HepG2 (cell line): ENCODE results near the gene AP3B1. TPM values are rescaled to one million over a fixed set of nuclear protein-coding genes. Genes with fewer than 3 reads are reported as not detected.

ENCODE experiments used
- ATAC-seq: fragments of 200-7000 bp; cut with Tn5 transposase; 3 replicates; pipeline ENCODE4 v1.9.1; 2020; ENCODE audit warnings: mild to moderate bottlenecking, moderate library complexity
- BruUV-seq: library from RNA; stranded (reverse); fragments of 400-500 nt; replicated peaks from 2 replicates; lab custom pipeline; 2021; lab: Mats Ljungman, UMichigan
- CTCF ChIA-PET: fragments of 300-600 bp; formaldehyde crosslinking; extraction: SDS; loops from one replicate; lab custom pipeline; 2021; ENCODE audit warnings: low total read pairs, inconsistent platforms, low intra/inter-chr PET ratio; lab: Yijun Ruan, JAX
- POLR2A ChIA-PET: fragments of 350-600 bp; sonication (Branson Sonifier 250); formaldehyde crosslinking; loops from one replicate; lab custom pipeline; 2020; ENCODE audit warnings: antibody characterized with exemption, inconsistent platforms; lab: Yijun Ruan, JAX
- DNase-seq: peaks from one replicate; pipeline ENCODE4 v3.0.0-alpha.2; 2015; ENCODE audit warnings: low spot score
- FAIRE-seq: peaks from 3 replicates; lab custom pipeline; 2011; peaks lifted over from hg19 to GRCh38; lab: Jason Lieb, UNC
- H2AFZ ChIP-seq: one replicate; pipeline ENCODE4 v1.6.1; 2011; ENCODE audit warnings: low read length, inconsistent platforms
- H3K27ac ChIP-seq: fragments of 300-600 bp; 3 replicates; pipeline ENCODE4 v1.8.0; 2011; ENCODE audit warnings: mixed run types, mild to moderate bottlenecking, mixed read lengths, low read length, inconsistent platforms; ENCODE audit not compliant: insufficient read depth; ENCODE audit errors: extremely low read length
- H3K27me3 ChIP-seq, 2 experiments: fragments of 200-600 bp in 1 of 2; 2 replicates in 1 of 2; 3 replicates in 1 of 2; pipeline versions ENCODE4 v1.6.0 to v1.8.0; 2011; ENCODE audit warnings: low read length in 2 of 2, mild to moderate bottlenecking in 2 of 2, moderate library complexity in 2 of 2, inconsistent platforms in 1 of 2; ENCODE audit not compliant: insufficient read depth in 2 of 2, control insufficient read depth in 1 of 2
- H3K36me3 ChIP-seq, 2 experiments: fragments of 200-600 bp in 1 of 2; replicated peaks in 1 of 2; 2 replicates in 1 of 2; 3 replicates in 1 of 2; pipeline versions ENCODE4 v1.5.1 to v1.8.0; 2011; ENCODE audit warnings: low read length in 2 of 2, inconsistent platforms in 1 of 2; ENCODE audit not compliant: insufficient read depth in 2 of 2, control insufficient read depth in 1 of 2
- H3K4me1 ChIP-seq: 2 replicates; pipeline ENCODE4 v1.5.1; 2012; ENCODE audit warnings: low read length, inconsistent platforms; ENCODE audit not compliant: insufficient read depth
- H3K4me2 ChIP-seq: 2 replicates; pipeline ENCODE4 v1.6.0; 2011; ENCODE audit warnings: low read depth, low read length, inconsistent platforms
- H3K4me3 ChIP-seq, 3 experiments: fragments of 200-600 bp in 1 of 3; sonication (generic), shearing (Covaris generic) in 1 of 3; replicated peaks in 1 of 3; 2 replicates each; pipeline ENCODE4 v1.5.1; 2011 to 2016; ENCODE audit warnings: low read length in 3 of 3, inconsistent platforms in 2 of 3, low read depth in 2 of 3, mild to moderate bottlenecking in 2 of 3, control low read depth in 1 of 3, mixed read lengths in 1 of 3; ENCODE audit not compliant: insufficient read depth in 1 of 3
- H3K79me2 ChIP-seq: one replicate; pipeline ENCODE4 v1.6.1; 2011; ENCODE audit warnings: low read length, inconsistent platforms; ENCODE audit not compliant: insufficient read depth
- H3K9ac ChIP-seq: 2 replicates; pipeline ENCODE4 v1.6.0; 2011; ENCODE audit warnings: mild to moderate bottlenecking, low read depth, low read length, inconsistent platforms; ENCODE audit not compliant: insufficient read depth
- H3K9me3 ChIP-seq: 2 replicates; pipeline ENCODE4 v1.5.1; 2012; ENCODE audit warnings: mild to moderate bottlenecking, low read length
- H4K20me1 ChIP-seq: 2 replicates; pipeline ENCODE4 v1.6.0; 2011; ENCODE audit warnings: inconsistent platforms, mild to moderate bottlenecking, low read length, moderate library complexity; ENCODE audit not compliant: insufficient read depth
- PAWR ChIP-seq: sonication (generic); formaldehyde crosslinking; IDR thresholded peaks from 2 replicates; pipeline ENCODE4 v1.4.0; 2020; ENCODE audit warnings: missing genetic modification reagents, mild to moderate bottlenecking, borderline replicate concordance
- ZBTB8A ChIP-seq: sonication (generic); formaldehyde crosslinking; IDR thresholded peaks from 2 replicates; pipeline ENCODE4 v1.4.0; 2020; ENCODE audit warnings: mild to moderate bottlenecking, low read depth, missing genetic modification reagents, borderline replicate concordance
- ZNF430 ChIP-seq: sonication (generic); formaldehyde crosslinking; IDR thresholded peaks from 2 replicates; pipeline ENCODE4 v1.9.0; 2021; ENCODE audit warnings: mild to moderate bottlenecking, missing genetic modification reagents
- ZNF460 ChIP-seq: sonication (generic); formaldehyde crosslinking; IDR thresholded peaks from 2 replicates; pipeline ENCODE4 v1.5.1; 2020; ENCODE audit warnings: missing genetic modification reagents, mild to moderate bottlenecking, borderline replicate concordance
- WGBS: methylation state at CpG from one replicate; pipeline ENCODE4 v1.1.6; 2017; ENCODE audit warnings: low lambda C conversion rate; 5-methylcytosine and 5-hydroxymethylcytosine counted together
- in situ Hi-C: cut with HindIII; loops from 2 replicates; pipeline ENCODE4 v1.10.0; 2017; ENCODE audit warnings: low pct_unique_long_range_greater_than_20kb; ENCODE audit not compliant: extremely low pct_ligation_motif_present
- intact Hi-C: fragments of 100-400 bp; cut with micrococcal nuclease; formaldehyde crosslinking; loops from one replicate; pipeline ENCODE4 v1.10.0; 2022; ENCODE audit not compliant: unreplicated experiment
- polyA plus RNA-seq, 8 experiments: library from polyadenylated mRNA; depleted of rRNA in 3 of 8; stranded (reverse) in 7 of 8; unstranded in 1 of 8; fragments of >200 nt; fragmentation: Illumina TruSeq in 4 of 8; extraction: Trizol in 4 of 8; gene quantifications; 2 replicates each; pipeline versions ENCODE4 v1.2.1 to v1.2.3, GENCODE V29; 2011 to 2016; ENCODE audit warnings: low read depth in 4 of 8, missing spikeins in 1 of 8, mixed read lengths in 1 of 8; ENCODE audit not compliant: insufficient read depth in 1 of 8
- total RNA-seq, 5 experiments: library from RNA; depleted of rRNA; stranded (reverse); fragments of >200 nt; fragmentation: Illumina TruSeq; extraction: Trizol; gene quantifications; 2 replicates each; pipeline ENCODE4 v1.2.3, GENCODE V29; 2016; ENCODE audit warnings: low read depth in 1 of 5
- TF ChIP-seq, protein P1 (sequence below): sonication (generic); formaldehyde crosslinking; IDR thresholded peaks from 2 replicates; pipeline ENCODE4 v1.4.0; 2020; ENCODE audit warnings: mild to moderate bottlenecking, missing genetic modification reagents

AP3B1 gene
- total and polyA plus RNA-seq, 2 of the 13 experiments (the other 11 are each of a cell fraction or from before 2014, with no cell fraction given), result 37.7 to 51.2 TPM

DNA sequence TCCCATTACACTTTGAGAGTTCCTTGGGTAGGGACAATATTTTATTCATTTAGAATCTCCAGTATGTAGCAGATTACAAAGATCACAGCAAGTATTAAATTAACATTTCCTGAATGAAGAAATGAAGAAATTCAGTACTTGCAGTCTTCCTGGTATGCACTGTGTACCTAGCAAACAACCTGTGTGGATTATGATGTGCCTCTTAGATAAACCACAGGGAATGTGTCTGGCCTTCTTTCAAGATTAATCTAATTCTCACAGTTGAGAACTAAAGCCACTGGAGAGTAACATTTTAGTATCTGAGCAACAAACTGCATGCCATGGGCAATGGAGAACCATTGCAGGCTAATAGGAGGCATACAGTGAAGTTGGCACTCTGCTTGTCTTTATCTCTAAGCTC, 199.4 kb downstream of the AP3B1 start:
- in situ Hi-C loops, result no loop called here
- DNase-seq (no peak), ATAC-seq (no peak)

DNA sequence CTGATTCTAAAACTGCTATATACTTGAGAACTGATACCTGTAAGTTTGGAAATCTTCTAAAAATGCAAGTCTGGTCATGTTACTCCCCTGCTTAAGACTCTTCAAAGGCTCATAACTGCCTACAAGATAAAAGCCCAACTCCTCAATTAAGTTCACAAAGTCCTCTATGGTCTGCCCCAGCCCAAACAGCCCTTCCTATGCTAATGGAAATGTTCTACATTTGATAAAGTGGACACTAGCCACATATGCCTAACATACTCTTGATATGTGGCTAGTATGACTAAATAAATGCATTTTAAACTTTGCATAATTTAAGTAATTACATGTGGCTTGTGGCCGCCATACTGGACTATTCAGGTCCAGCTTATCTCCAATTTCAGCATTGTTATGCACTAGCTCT, 204.5 kb downstream of the AP3B1 start:
- ATAC-seq (no peak), DNase-seq (no peak), FAIRE-seq (no peak)
- Histone ChIP-seq H3K27me3 (no peaks in the 10 kb centered on the region), H3K36me3 (peaks cover 0 to 22% of the 10 kb centered on the region in 2 experiments; a peak in 3 of 5 replicates), H3K79me2 (no peaks in the 10 kb centered on the region), H3K4me1 (no peaks in the 10 kb centered on the region), H3K27ac (no peak overlapping the region), H3K9me3 (no peaks in the 10 kb centered on the region), H4K20me1 (no peaks in the 10 kb centered on the region), H3K9ac (no peak overlapping the region), H3K4me3 (no peak overlapping the region), H3K4me2 (no peak overlapping the region), H2AFZ (no peak overlapping the region)
- WGBS, result 89% methylated on average over 1 of the region's 1 CpG
- in situ Hi-C loops, result no loop called here
- CTCF ChIA-PET, result no interaction called here
- TF ChIP-seq ZBTB8A (CRISPR knock-in tag), result no peak
- BruUV-seq, result no TSS peak
- POLR2A ChIA-PET, result no interaction called here
- intact Hi-C loops, result no loop called here

More for the DNA sequence above, 199.4 kb downstream of the AP3B1 start:
- no peak overlapping the region for H2AFZ ChIP-seq
- POLR2A ChIA-PET, result no interaction called here
- H3K4me1 ChIP-seq, result no peaks in the 10 kb centered on the region
- no peak overlapping the region for H3K27ac ChIP-seq
- BruUV-seq, result no TSS peak
- H4K20me1 ChIP-seq, result no peaks in the 10 kb centered on the region
- H3K27me3 ChIP-seq, result no peaks in the 10 kb centered on the region
- H3K36me3 ChIP-seq, result peaks cover 1 to 22% of the 10 kb centered on the region in 2 experiments
- intact Hi-C loops, result no loop called here
- no peak for TF ChIP-seq PAWR
- H3K9me3 ChIP-seq, result no peaks in the 10 kb centered on the region
- no peak overlapping the region for H3K9ac ChIP-seq
- no peak overlapping the region for H3K4me2 ChIP-seq
- H3K79me2 ChIP-seq, result no peaks in the 10 kb centered on the region
- H3K4me3 ChIP-seq, result no peak overlapping the region
- CTCF ChIA-PET, result no interaction called here
- FAIRE-seq, result no peak

GRCh38 chr5:78078858-78079257, 215.6 kb downstream of the AP3B1 start:
- no peaks in the 10 kb centered on the region for H3K27me3 ChIP-seq
- H3K4me2 ChIP-seq, result no peak overlapping the region
- DNase-seq (no peak), ATAC-seq (no peak), FAIRE-seq (no peak)
- H3K4me3 ChIP-seq, result no peak overlapping the region
- no peaks in the 10 kb centered on the region for H3K79me2 ChIP-seq
- H3K9ac ChIP-seq, result no peak overlapping the region
- CTCF ChIA-PET, result no interaction called here
- no peak overlapping the region for H2AFZ ChIP-seq
- BruUV-seq, result no TSS peak
- H4K20me1 ChIP-seq, result no peaks in the 10 kb centered on the region
- POLR2A ChIA-PET, result no interaction called here
- in situ Hi-C loops, result no loop called here
- intact Hi-C loops, result no loop called here
- no peaks in the 10 kb centered on the region; a peak in 2 of 5 replicates for H3K36me3 ChIP-seq
- no peaks in the 10 kb centered on the region for H3K4me1 ChIP-seq
- no peaks in the 10 kb centered on the region for H3K9me3 ChIP-seq
- no peak overlapping the region for H3K27ac ChIP-seq
- TF ChIP-seq, protein P1, sequence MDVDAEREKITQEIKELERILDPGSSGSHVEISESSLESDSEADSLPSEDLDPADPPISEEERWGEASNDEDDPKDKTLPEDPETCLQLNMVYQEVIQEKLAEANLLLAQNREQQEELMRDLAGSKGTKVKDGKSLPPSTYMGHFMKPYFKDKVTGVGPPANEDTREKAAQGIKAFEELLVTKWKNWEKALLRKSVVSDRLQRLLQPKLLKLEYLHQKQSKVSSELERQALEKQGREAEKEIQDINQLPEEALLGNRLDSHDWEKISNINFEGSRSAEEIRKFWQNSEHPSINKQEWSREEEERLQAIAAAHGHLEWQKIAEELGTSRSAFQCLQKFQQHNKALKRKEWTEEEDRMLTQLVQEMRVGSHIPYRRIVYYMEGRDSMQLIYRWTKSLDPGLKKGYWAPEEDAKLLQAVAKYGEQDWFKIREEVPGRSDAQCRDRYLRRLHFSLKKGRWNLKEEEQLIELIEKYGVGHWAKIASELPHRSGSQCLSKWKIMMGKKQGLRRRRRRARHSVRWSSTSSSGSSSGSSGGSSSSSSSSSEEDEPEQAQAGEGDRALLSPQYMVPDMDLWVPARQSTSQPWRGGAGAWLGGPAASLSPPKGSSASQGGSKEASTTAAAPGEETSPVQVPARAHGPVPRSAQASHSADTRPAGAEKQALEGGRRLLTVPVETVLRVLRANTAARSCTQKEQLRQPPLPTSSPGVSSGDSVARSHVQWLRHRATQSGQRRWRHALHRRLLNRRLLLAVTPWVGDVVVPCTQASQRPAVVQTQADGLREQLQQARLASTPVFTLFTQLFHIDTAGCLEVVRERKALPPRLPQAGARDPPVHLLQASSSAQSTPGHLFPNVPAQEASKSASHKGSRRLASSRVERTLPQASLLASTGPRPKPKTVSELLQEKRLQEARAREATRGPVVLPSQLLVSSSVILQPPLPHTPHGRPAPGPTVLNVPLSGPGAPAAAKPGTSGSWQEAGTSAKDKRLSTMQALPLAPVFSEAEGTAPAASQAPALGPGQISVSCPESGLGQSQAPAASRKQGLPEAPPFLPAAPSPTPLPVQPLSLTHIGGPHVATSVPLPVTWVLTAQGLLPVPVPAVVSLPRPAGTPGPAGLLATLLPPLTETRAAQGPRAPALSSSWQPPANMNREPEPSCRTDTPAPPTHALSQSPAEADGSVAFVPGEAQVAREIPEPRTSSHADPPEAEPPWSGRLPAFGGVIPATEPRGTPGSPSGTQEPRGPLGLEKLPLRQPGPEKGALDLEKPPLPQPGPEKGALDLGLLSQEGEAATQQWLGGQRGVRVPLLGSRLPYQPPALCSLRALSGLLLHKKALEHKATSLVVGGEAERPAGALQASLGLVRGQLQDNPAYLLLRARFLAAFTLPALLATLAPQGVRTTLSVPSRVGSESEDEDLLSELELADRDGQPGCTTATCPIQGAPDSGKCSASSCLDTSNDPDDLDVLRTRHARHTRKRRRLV (CRISPR knock-in tag), result no peak
- TF ChIP-seq ZNF460 (CRISPR knock-in tag), result no peak
- no peak for TF ChIP-seq ZNF430
